OCI-LY7 (cell line): Measurements from ENCODE around the gene AWAT2.

Source experiments
- EZH2phosphoT487 ChIP-seq: fragments of 200-600 bp; sonication (generic); IDR thresholded peaks from 2 replicates; pipeline ENCODE4 v1.6.1; 2018; ENCODE audit warnings: low read depth, borderline replicate concordance, mild to moderate bottlenecking, mixed run types, antibody characterized with exemption, low read length, moderate library complexity, mixed read lengths
- TF ChIP-seq, protein P1 (sequence below): fragments of 200-600 bp; sonication (generic); conservative IDR thresholded peaks from 2 replicates; pipeline ENCODE4 v1.5.1; 2014; ENCODE audit warnings: mild to moderate bottlenecking, antibody characterized with exemption, low read length, moderate library complexity, mixed read lengths

DNA sequence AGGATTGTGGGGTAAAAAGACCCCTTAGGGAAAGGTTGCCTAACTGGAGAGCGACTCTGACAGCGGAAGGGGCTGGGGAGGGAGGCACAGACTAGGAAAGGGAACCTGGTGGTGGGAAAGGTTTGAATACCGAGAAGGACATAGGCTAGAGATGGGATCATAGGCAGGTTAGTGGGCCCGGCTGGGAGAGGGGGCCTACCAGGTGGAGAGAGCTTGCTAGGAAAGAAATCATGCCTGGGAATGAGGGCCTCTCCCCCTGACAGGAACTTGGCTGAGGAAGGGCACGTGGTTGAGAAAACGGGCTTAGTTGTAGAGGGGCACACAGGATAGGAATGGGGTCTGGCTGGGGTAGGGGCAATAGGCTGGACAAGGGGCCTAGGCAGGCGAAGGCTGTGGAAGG is 16.9 kb upstream of the AWAT2 start:
- TF ChIP-seq, protein P1, sequence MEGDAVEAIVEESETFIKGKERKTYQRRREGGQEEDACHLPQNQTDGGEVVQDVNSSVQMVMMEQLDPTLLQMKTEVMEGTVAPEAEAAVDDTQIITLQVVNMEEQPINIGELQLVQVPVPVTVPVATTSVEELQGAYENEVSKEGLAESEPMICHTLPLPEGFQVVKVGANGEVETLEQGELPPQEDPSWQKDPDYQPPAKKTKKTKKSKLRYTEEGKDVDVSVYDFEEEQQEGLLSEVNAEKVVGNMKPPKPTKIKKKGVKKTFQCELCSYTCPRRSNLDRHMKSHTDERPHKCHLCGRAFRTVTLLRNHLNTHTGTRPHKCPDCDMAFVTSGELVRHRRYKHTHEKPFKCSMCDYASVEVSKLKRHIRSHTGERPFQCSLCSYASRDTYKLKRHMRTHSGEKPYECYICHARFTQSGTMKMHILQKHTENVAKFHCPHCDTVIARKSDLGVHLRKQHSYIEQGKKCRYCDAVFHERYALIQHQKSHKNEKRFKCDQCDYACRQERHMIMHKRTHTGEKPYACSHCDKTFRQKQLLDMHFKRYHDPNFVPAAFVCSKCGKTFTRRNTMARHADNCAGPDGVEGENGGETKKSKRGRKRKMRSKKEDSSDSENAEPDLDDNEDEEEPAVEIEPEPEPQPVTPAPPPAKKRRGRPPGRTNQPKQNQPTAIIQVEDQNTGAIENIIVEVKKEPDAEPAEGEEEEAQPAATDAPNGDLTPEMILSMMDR = no peak
- no peak for TF ChIP-seq EZH2phosphoT487
